Panc1 (cell line): ENCODE measurements around the gene SALL3. TPM values are rescaled to one million over a fixed set of nuclear protein-coding genes. Genes with fewer than 3 reads are reported as not detected.

Experiments used
- ATAC-seq: fragments of 200-7000 bp; cut with Tn5 transposase; 2 replicates; pipeline ENCODE4 v1.9.1; 2020; ENCODE audit warnings: mild to moderate bottlenecking, moderate library complexity
- BruUV-seq: library from RNA; stranded (reverse); fragments of 400-500 nt; replicated peaks from 2 replicates; lab custom pipeline; 2021; lab: Mats Ljungman, UMichigan
- CTCF ChIA-PET: fragments of 300-600 bp; sonication (Branson Sonifier 250); formaldehyde crosslinking; loops from one replicate; lab custom pipeline; 2022; ENCODE audit warnings: antibody characterized with exemption; lab: Charles Lee
- POLR2A ChIA-PET: fragments of 300-600 bp; sonication (Branson Sonifier 250); formaldehyde crosslinking; loops from one replicate; lab custom pipeline; 2022; ENCODE audit warnings: antibody characterized with exemption; lab: Charles Lee
- DNase-seq: peaks from one replicate; pipeline ENCODE4 v3.0.0-alpha.2; 2010; ENCODE audit warnings: low read depth, low spot score
- H3K27ac ChIP-seq: 2 replicates; pipeline ENCODE4 v1.5.1; 2011; ENCODE audit warnings: mild to moderate bottlenecking, low read length, inconsistent platforms
- H3K27me3 ChIP-seq: fragments of 200-500 bp; sonication (Bioruptor generic); 2 replicates; pipeline ENCODE4 v1.6.0; 2014; ENCODE audit warnings: low read length, inconsistent platforms; ENCODE audit not compliant: control insufficient read depth, insufficient read depth
- H3K36me3 ChIP-seq: fragments of 200-500 bp; sonication (Bioruptor generic); 2 replicates; pipeline ENCODE4 v1.5.1; 2014; ENCODE audit warnings: inconsistent platforms, mild to moderate bottlenecking, low read length, moderate library complexity; ENCODE audit not compliant: control insufficient read depth, insufficient read depth
- H3K4me1 ChIP-seq: 2 replicates; pipeline ENCODE4 v1.5.1; 2011; ENCODE audit warnings: inconsistent platforms, mild to moderate bottlenecking, low read length, moderate library complexity; ENCODE audit not compliant: control insufficient read depth, insufficient read depth
- H3K4me3 ChIP-seq, 2 experiments: 2 replicates each; pipeline ENCODE4 v1.5.1; 2011 to 2012; ENCODE audit warnings: low read depth in 2 of 2, low read length in 2 of 2, mild to moderate bottlenecking in 2 of 2, inconsistent platforms in 1 of 2, moderate library complexity in 1 of 2
- H3K9me3 ChIP-seq: fragments of 200-500 bp; sonication (Bioruptor generic); 2 replicates; pipeline ENCODE4 v1.5.1; 2014; ENCODE audit warnings: low read depth, mild to moderate bottlenecking, inconsistent platforms, low read length, moderate library complexity; ENCODE audit not compliant: control insufficient read depth, insufficient read depth
- CTCF ChIP-seq: fragments of 450-650 bp; IDR thresholded peaks from 2 replicates; pipeline ENCODE4 v1.5.1; 2017; ENCODE audit warnings: mild to moderate bottlenecking
- POLR2AphosphoS5 ChIP-seq: IDR thresholded peaks from 2 replicates; pipeline ENCODE4 v1.6.1; 2012; ENCODE audit warnings: mild to moderate bottlenecking, low read depth, low read length, moderate library complexity
- SIN3A ChIP-seq: IDR thresholded peaks from 2 replicates; pipeline ENCODE4 v1.6.1; 2012; ENCODE audit warnings: low read depth, mild to moderate bottlenecking, low read length, moderate library complexity, borderline replicate concordance; ENCODE audit not compliant: insufficient read depth
- TCF7L2 ChIP-seq: IDR thresholded peaks from 2 replicates; pipeline ENCODE4 v1.6.1; 2011; ENCODE audit warnings: mild to moderate bottlenecking, low read depth, low read length, inconsistent platforms
- in situ Hi-C: cut with HindIII; loops from 2 replicates; pipeline ENCODE4 v1.10.0; 2016; ENCODE audit warnings: low sequenced_read_pairs, low pct_unique_long_range_greater_than_20kb
- intact Hi-C: fragments of 100-400 bp; cut with micrococcal nuclease; formaldehyde crosslinking; loops from one replicate; pipeline ENCODE4 v1.10.0; 2022; ENCODE audit not compliant: unreplicated experiment
- total RNA-seq: library from RNA; stranded (reverse); gene quantifications from one replicate; pipeline ENCODE4 v1.2.1, GENCODE V29; 2021; ENCODE audit not compliant: unreplicated experiment
- TF ChIP-seq, protein P1 (sequence below), 2 experiments: IDR thresholded peaks; 2 replicates each; pipeline ENCODE4 v1.6.1; 2011 to 2012; ENCODE audit warnings: low read depth in 2 of 2, control low read depth in 1 of 2, low read length in 1 of 2, mild to moderate bottlenecking in 1 of 2, moderate library complexity in 1 of 2; ENCODE audit not compliant: insufficient read depth in 1 of 2

Gene SALL3
- total RNA-seq, 1 experiment from 2014 or later = not detected

- H3K27me3 ChIP-seq = peaks cover 4% of the 10 kb centered on the region; the same call in 1 of the 2 replicates
- DNase-seq = no peak
- no TSS peak for BruUV-seq
- in situ Hi-C loops = no loop called here
- H3K9me3 ChIP-seq = no peaks in the 10 kb centered on the region
- intact Hi-C loops = no loop called here
- no peaks in the 10 kb centered on the region for H3K4me1 ChIP-seq
- no peaks in the 10 kb centered on the region for H3K36me3 ChIP-seq
- no peak overlapping the region for H3K27ac ChIP-seq
- no peak overlapping the region for H3K4me3 ChIP-seq
- no peak for ATAC-seq
- TF ChIP-seq SIN3A (no peak), POLR2AphosphoS5 (no peak), CTCF (no peak), TCF7L2 (no peak)
- TF ChIP-seq, protein P1, sequence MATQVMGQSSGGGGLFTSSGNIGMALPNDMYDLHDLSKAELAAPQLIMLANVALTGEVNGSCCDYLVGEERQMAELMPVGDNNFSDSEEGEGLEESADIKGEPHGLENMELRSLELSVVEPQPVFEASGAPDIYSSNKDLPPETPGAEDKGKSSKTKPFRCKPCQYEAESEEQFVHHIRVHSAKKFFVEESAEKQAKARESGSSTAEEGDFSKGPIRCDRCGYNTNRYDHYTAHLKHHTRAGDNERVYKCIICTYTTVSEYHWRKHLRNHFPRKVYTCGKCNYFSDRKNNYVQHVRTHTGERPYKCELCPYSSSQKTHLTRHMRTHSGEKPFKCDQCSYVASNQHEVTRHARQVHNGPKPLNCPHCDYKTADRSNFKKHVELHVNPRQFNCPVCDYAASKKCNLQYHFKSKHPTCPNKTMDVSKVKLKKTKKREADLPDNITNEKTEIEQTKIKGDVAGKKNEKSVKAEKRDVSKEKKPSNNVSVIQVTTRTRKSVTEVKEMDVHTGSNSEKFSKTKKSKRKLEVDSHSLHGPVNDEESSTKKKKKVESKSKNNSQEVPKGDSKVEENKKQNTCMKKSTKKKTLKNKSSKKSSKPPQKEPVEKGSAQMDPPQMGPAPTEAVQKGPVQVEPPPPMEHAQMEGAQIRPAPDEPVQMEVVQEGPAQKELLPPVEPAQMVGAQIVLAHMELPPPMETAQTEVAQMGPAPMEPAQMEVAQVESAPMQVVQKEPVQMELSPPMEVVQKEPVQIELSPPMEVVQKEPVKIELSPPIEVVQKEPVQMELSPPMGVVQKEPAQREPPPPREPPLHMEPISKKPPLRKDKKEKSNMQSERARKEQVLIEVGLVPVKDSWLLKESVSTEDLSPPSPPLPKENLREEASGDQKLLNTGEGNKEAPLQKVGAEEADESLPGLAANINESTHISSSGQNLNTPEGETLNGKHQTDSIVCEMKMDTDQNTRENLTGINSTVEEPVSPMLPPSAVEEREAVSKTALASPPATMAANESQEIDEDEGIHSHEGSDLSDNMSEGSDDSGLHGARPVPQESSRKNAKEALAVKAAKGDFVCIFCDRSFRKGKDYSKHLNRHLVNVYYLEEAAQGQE (IDR thresholded peaks at IDR 0.05; ENCODE audit: insufficient read depth in 1 of 2, low read depth in 2 of 2, low read length in 1 of 2) = no peak
- POLR2A ChIA-PET = no interaction called here
- CTCF ChIA-PET = no interaction called here
Observed at GRCh38 chr18:78995740-78996395, 16.2 kb downstream of the SALL3 start.

DNA sequence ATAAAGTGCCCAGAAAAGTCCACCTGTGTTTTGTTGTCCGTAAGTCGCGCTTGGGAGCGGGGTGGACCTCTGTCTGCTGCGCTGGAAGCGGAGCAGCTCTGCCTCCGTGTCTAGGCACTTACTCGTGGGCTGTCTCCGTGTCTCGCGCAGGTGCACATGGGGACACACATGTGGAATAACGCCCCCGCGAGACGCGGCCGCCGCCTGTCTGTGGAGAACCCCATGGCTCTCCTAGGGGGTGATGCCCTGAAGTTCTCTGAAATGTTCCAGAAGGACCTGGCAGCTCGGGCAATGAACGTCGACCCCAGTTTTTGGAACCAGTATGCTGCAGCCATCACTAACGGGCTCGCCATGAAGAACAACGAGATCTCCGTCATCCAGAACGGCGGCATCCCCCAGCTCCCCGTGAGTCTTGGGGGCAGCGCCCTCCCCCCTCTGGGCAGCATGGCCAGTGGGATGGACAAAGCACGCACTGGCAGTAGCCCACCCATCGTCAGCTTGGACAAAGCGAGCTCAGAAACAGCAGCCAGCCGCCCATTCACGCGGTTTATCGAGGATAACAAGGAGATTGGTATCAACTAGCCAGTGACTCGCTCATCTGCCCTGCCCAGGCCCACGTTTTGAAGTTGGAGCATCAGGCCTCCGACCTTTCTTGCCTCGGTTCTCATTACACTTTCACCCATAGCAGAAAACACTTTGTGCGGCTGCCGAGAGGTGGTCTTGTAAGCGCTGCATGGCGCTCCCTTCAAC, 17.3 kb downstream of the SALL3 start:
- ATAC-seq = no peak
- Histone ChIP-seq H3K4me3 (no peak overlapping the region), H3K4me1 (no peaks in the 10 kb centered on the region), H3K27ac (no peak overlapping the region), H3K27me3 (peaks cover 4% of the 10 kb centered on the region; the same call in 1 of the 2 replicates), H3K36me3 (no peaks in the 10 kb centered on the region), H3K9me3 (no peaks in the 10 kb centered on the region)
- ChIA-PET CTCF (interaction anchor here (0.7 kb wide), 1 partner anchor 382 kb away, joined by 5 read pairs; no protein-coding TSS in a partner anchor), POLR2A (no interaction called here)
- intact Hi-C loops = no loop called here
- BruUV-seq = no TSS peak
- in situ Hi-C loops = no loop called here
- no peak for TF ChIP-seq SIN3A
- no peak for DNase-seq
